ENCODE results near the gene SLC23A3. TPM values are rescaled to one million over a fixed set of nuclear protein-coding genes. Genes with fewer than 3 reads are reported as not detected.
"Not testable (repeated sequence)": the region's sequence is repeated elsewhere in the genome, so short reads cannot be mapped to it uniquely, and the experiment has no call there.

Gene SLC23A3
- total and polyA plus RNA-seq, 10 of the 15 experiments (the other 5 are each of a cell fraction or from before 2014, with no cell fraction given), result 0.07 to 1.0 (median 0.40) TPM; not detected in 1

DNA sequence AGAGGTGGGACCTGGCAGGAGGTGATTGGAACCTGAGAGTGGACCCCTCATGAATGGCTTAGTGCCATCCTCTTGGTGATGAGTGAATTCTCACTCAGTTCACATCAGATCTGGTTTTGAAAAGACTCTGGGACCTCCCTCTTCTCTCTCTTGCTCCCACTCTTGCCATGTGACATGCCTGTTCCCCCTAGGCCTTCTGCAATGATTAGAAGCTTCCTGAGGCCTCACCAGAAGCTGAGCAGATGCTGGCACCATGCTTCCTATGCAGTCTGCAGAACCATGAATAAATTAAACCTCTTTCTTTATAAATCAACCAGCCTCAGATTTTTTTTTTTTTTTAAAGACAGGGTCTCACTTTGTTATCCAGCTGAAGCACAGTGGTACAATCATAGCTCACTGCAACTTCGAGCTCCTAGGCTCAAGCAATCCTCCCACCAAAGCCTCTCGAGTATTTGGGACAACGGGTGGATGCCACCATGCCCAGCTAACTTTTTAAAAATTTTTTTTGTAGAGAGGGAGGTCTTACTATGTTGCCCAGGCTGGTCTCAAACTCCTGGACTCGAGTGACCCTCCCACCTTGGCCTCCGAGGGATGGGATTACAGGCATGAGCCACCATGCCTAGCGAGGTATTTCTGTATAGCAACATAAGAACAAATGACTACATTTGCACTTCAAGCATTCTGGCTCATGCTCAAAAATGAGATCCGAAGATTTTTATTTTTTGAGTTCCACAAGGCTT is 34.8 kb upstream of the SLC23A3 start:
- RAD21 ChIA-PET (ENCODE audit: unreplicated experiment), result no interaction called here
- FAIRE-seq (no peak), ATAC-seq (no peak), DNase-seq (ENCODE audit: low read depth, low spot score) (no peak)
- TF ChIP-seq RAD21 (IDR thresholded peaks at IDR 0.05; ENCODE audit: insufficient read depth, low read depth, low read length) (no peak), KLF5 (IDR thresholded peaks at IDR 0.05; ENCODE audit: partially characterized antibody) (no peak), POLR2AphosphoS2 (IDR thresholded peaks at IDR 0.05; ENCODE audit: low read depth, low read length) (no peak), EGR1 (IDR thresholded peaks at IDR 0.05; ENCODE audit: borderline replicate concordance in 1 of 2, low read depth in 2 of 2, low read length in 2 of 2) (no peak), MLLT1 (IDR thresholded peaks at IDR 0.05) (no peak), POU2F2 (IDR thresholded peaks at IDR 0.05; ENCODE audit: borderline replicate concordance, low read depth, low read length) (no peak), SMAD1 (IDR thresholded peaks at IDR 0.05; ENCODE audit: low read depth, partially characterized antibody) (no peak), SUZ12 (IDR thresholded peaks at IDR 0.05; ENCODE audit: unreplicated experiment) (no peak), HDAC6 (IDR thresholded peaks at IDR 0.05; ENCODE audit: unreplicated experiment) (no peak), SRF (IDR thresholded peaks at IDR 0.05; ENCODE audit: low read depth in 2 of 2, low read length in 2 of 2) (no peak)
- Histone ChIP-seq H3K36me3 (ENCODE audit: control insufficient read depth in 2 of 2, insufficient read depth in 2 of 2, low read length in 1 of 2) (no peaks in the 10 kb centered on the region; a peak in 1 of 4 replicates), H3K4me3 (no peak overlapping the region), H4K20me1 (ENCODE audit: control insufficient read depth, insufficient read depth) (no peaks in the 10 kb centered on the region), H3K79me2 (ENCODE audit: control insufficient read depth, insufficient read depth, low read length) (no peaks in the 10 kb centered on the region; the same call in 1 of the 2 replicates), H3K27me3 (replicated peaks in 1 of 2; ENCODE audit: control insufficient read depth in 2 of 2, insufficient read depth in 2 of 2, low read length in 1 of 2) (no peaks in the 10 kb centered on the region), H3K9me3 (replicated peaks; ENCODE audit: control insufficient read depth, insufficient read depth, low read length) (no peaks in the 10 kb centered on the region), H2AFZ (ENCODE audit: control insufficient read depth, low read depth, low read length) (no peak overlapping the region), H3K27ac (ENCODE audit: control insufficient read depth, insufficient read depth) (no peak overlapping the region), H3K9ac (ENCODE audit: control insufficient read depth, insufficient read depth, low read length) (no peak overlapping the region), H3K4me1 (ENCODE audit: control insufficient read depth, insufficient read depth, low read length) (peaks cover 8% of the 10 kb centered on the region), H3K4me2 (ENCODE audit: control insufficient read depth, insufficient read depth) (no peak overlapping the region)
- POLR2A ChIA-PET, result interaction anchor here (0.6 to 1.4 kb wide), 4 partner anchors 28 to 649 kb away, joined by 3 to 8 read pairs (median 5); partner anchors contain the start of gene CNPPD1
- CTCF ChIA-PET, result interaction anchor here (0.6 to 0.8 kb wide), 3 partner anchors 28 to 297 kb away, joined by 3 to 4 read pairs (median 3); partner anchors contain the start of genes CNPPD1 and DNPEP
- WGBS (ENCODE audit: insufficient coverage, insufficient replicate concordance, low lambda C conversion rate, missing lambda C conversion rate), result 82% methylated on average over 7 of the region's 7 CpGs
- in situ Hi-C loops (cut with MboI), result loop anchor here (5.0 kb wide), 1 partner anchor 32 kb away; the partner anchor contains the start of gene SLC23A3
- intact Hi-C loops (cut with micrococcal nuclease; ENCODE audit: unreplicated experiment), result loop anchor here (5.0 kb wide), 1 partner anchor 73 kb away; the partner anchor contains the start of gene DNAJB2
- SMC1A ChIA-PET (ENCODE audit: uncharacterized antibody, unreplicated experiment), result no interaction called here
- no TSS peak for BruUV-seq (replicated peaks)

GRCh38 chr2:219201331-219201730 is 31.5 kb upstream of the SLC23A3 start:
- DNase-seq (ENCODE audit: low read depth, low spot score); H3K4me1 ChIP-seq (ENCODE audit: control insufficient read depth, insufficient read depth, low read length); H3K4me2 ChIP-seq (ENCODE audit: control insufficient read depth, insufficient read depth); H3K27ac ChIP-seq (ENCODE audit: control insufficient read depth, insufficient read depth); SMC1A ChIA-PET (ENCODE audit: uncharacterized antibody, unreplicated experiment); H4K20me1 ChIP-seq (ENCODE audit: control insufficient read depth, insufficient read depth); H3K9me3 ChIP-seq (replicated peaks; ENCODE audit: control insufficient read depth, insufficient read depth, low read length); H3K27me3 ChIP-seq (replicated peaks in 1 of 2; ENCODE audit: control insufficient read depth in 2 of 2, insufficient read depth in 2 of 2, low read length in 1 of 2); H3K79me2 ChIP-seq (ENCODE audit: control insufficient read depth, insufficient read depth, low read length); FAIRE-seq; H3K4me3 ChIP-seq; ATAC-seq; in situ Hi-C loops (cut with MboI); BruUV-seq (replicated peaks); H3K36me3 ChIP-seq (ENCODE audit: control insufficient read depth in 2 of 2, insufficient read depth in 2 of 2, low read length in 1 of 2); H3K9ac ChIP-seq (ENCODE audit: control insufficient read depth, insufficient read depth, low read length); RAD21 ChIA-PET (ENCODE audit: unreplicated experiment); H2AFZ ChIP-seq (ENCODE audit: control insufficient read depth, low read depth, low read length); intact Hi-C loops (cut with micrococcal nuclease; ENCODE audit: unreplicated experiment): not testable (repeated sequence)
- WGBS (ENCODE audit: insufficient coverage, insufficient replicate concordance, low lambda C conversion rate, missing lambda C conversion rate), result 73% methylated on average over 21 of the region's 21 CpGs
- ChIA-PET CTCF (interaction anchor here (1.3 to 2.8 kb wide), 2 partner anchors 10 to 30 kb away, joined by 3 to 7 read pairs; no protein-coding TSS in a partner anchor), POLR2A (interaction anchor here (1.1 to 1.4 kb wide), 2 partner anchors 9 to 22 kb away, joined by 3 read pairs; no protein-coding TSS in a partner anchor)
